HCT116 (cell line): Measurements from ENCODE around the gene UBTD1. TPM values are rescaled to one million over a fixed set of nuclear protein-coding genes. Genes with fewer than 3 reads are reported as not detected.

Experiments used
- ATAC-seq: fragments of 200-7000 bp; cut with Tn5 transposase; 2 replicates; pipeline ENCODE4 v1.9.1; 2020; ENCODE audit warnings: mild to moderate bottlenecking, moderate library complexity
- BruUV-seq: library from RNA; stranded (reverse); fragments of 400-500 nt; replicated peaks from 2 replicates; lab custom pipeline; 2021; lab: Mats Ljungman, UMichigan
- CTCF ChIA-PET: fragments of 300-600 bp; sonication (Branson Sonifier 250); formaldehyde crosslinking; loops from one replicate; lab custom pipeline; 2021; ENCODE audit warnings: antibody characterized with exemption; lab: Charles Lee
- POLR2A ChIA-PET: fragments of 300-600, 350-600 bp; sonication (Branson Sonifier 250); formaldehyde crosslinking; loops from one replicate; lab custom pipeline; 2021; ENCODE audit warnings: antibody characterized with exemption; lab: Charles Lee
- RAD21 ChIA-PET, 2 experiments: fragments of 300-600 bp; sonication (Branson Sonifier 250); formaldehyde crosslinking; loops; one replicate each; lab custom pipeline; 2023; ENCODE audit warnings: low total read pairs in 2 of 2; ENCODE audit not compliant: uncharacterized antibody in 2 of 2, unreplicated experiment in 2 of 2, low non-redundant PET in 1 of 2; lab: Charles Lee
- DNase-seq: peaks from one replicate; pipeline ENCODE4 v3.0.0-alpha.2; 2010; ENCODE audit warnings: low read depth, low spot score
- H2AFZ ChIP-seq: fragments of 200-600 bp; shearing (Covaris generic), sonication (generic); 2 replicates; pipeline ENCODE4 v1.6.1; 2017; ENCODE audit warnings: low read depth, mixed run types, mixed read lengths, antibody characterized with exemption, low read length; ENCODE audit not compliant: poor library complexity, severe bottlenecking
- H3K27ac ChIP-seq: 2 replicates; pipeline ENCODE4 v1.5.1; 2012; ENCODE audit warnings: low read depth, low read length
- H3K27me3 ChIP-seq: fragments of 200-600 bp; sonication (generic); 2 replicates; pipeline ENCODE4 v1.6.1; 2016; ENCODE audit warnings: mixed run types, low read length, mixed read lengths; ENCODE audit not compliant: insufficient read depth
- H3K36me3 ChIP-seq, 2 experiments: fragments of 200-500 bp in 1 of 2; fragments of 200-600 bp in 1 of 2; sonication (Bioruptor generic) in 1 of 2; sonication (generic) in 1 of 2; 2 replicates each; pipeline versions ENCODE4 v1.5.1 to v1.6.1; 2014 to 2016; ENCODE audit warnings: low read length in 2 of 2, inconsistent platforms in 1 of 2, mixed read lengths in 1 of 2, mixed run types in 1 of 2; ENCODE audit not compliant: insufficient read depth in 2 of 2, control insufficient read depth in 1 of 2
- H3K4me1 ChIP-seq, 2 experiments: fragments of 200-600 bp in 1 of 2; sonication (generic) in 1 of 2; 2 replicates each; pipeline versions ENCODE4 v1.5.1 to v1.6.1; 2012 to 2017; ENCODE audit warnings: low read length in 2 of 2, inconsistent platforms in 1 of 2, mild to moderate bottlenecking in 1 of 2, mixed read lengths in 1 of 2, mixed run types in 1 of 2, moderate library complexity in 1 of 2; ENCODE audit not compliant: insufficient read depth in 2 of 2, control insufficient read depth in 1 of 2
- H3K4me2 ChIP-seq: fragments of 200-600 bp; sonication (generic); 2 replicates; pipeline ENCODE4 v1.6.1; 2017; ENCODE audit warnings: mixed run types, low read length, mixed read lengths
- H3K4me3 ChIP-seq, 2 experiments: fragments of 200-600 bp in 1 of 2; sonication (generic) in 1 of 2; replicated peaks in 1 of 2; 2 replicates each; pipeline ENCODE4 v1.5.1; 2011 to 2016; ENCODE audit warnings: low read length in 2 of 2, control low read depth in 1 of 2, low read depth in 1 of 2, mild to moderate bottlenecking in 1 of 2, mixed read lengths in 1 of 2, mixed run types in 1 of 2
- H3K79me2 ChIP-seq: fragments of 200-600 bp; sonication (generic); 2 replicates; pipeline ENCODE4 v1.6.1; 2017; ENCODE audit warnings: mild to moderate bottlenecking, mixed run types, low read length, moderate library complexity, mixed read lengths; ENCODE audit not compliant: insufficient read depth
- H3K9ac ChIP-seq: fragments of 200-600 bp; sonication (generic); 2 replicates; pipeline ENCODE4 v1.6.1; 2016; ENCODE audit warnings: low read length, mixed read lengths
- H3K9me2 ChIP-seq: fragments of 200-600 bp; sonication (generic), shearing (Covaris generic); 2 replicates; pipeline ENCODE4 v1.6.1; 2017; ENCODE audit warnings: mixed run types, mild to moderate bottlenecking, moderate library complexity; ENCODE audit not compliant: insufficient read depth
- H3K9me3 ChIP-seq, 2 experiments: fragments of 200-500 bp in 1 of 2; fragments of 200-600 bp in 1 of 2; sonication (Bioruptor generic) in 1 of 2; sonication (generic) in 1 of 2; 2 replicates each; pipeline ENCODE4 v1.6.1; 2014 to 2017; ENCODE audit warnings: low read length in 2 of 2, mixed read lengths in 2 of 2, inconsistent platforms in 1 of 2, low read depth in 1 of 2, mild to moderate bottlenecking in 1 of 2, mixed run types in 1 of 2, moderate library complexity in 1 of 2; ENCODE audit not compliant: control insufficient read depth in 1 of 2, insufficient read depth in 1 of 2
- H4K20me1 ChIP-seq: fragments of 200-600 bp; sonication (generic), shearing (Covaris generic); 2 replicates; pipeline ENCODE4 v1.6.1; 2017; ENCODE audit warnings: mixed run types, mild to moderate bottlenecking, moderate library complexity; ENCODE audit not compliant: insufficient read depth
- FOSL1 ChIP-seq: IDR thresholded peaks from 2 replicates; pipeline ENCODE4 v1.6.1; 2012; ENCODE audit warnings: low read depth
- JUND ChIP-seq: IDR thresholded peaks from 2 replicates; pipeline ENCODE4 v1.6.1; 2012
- POLR2A ChIP-seq: IDR thresholded peaks from 2 replicates; pipeline ENCODE4 v1.7.0; 2011; ENCODE audit warnings: borderline replicate concordance; ENCODE audit not compliant: insufficient read depth, insufficient read length; ENCODE audit errors: extremely low read depth
- POLR2AphosphoS5 ChIP-seq: IDR thresholded peaks from 2 replicates; pipeline ENCODE4 v1.6.1; 2011; ENCODE audit warnings: mild to moderate bottlenecking, low read depth, low read length, moderate library complexity
- SP1 ChIP-seq: IDR thresholded peaks from 2 replicates; pipeline ENCODE4 v1.6.1; 2012; ENCODE audit warnings: low read depth
- ZFX ChIP-seq: fragments of 450-650 bp; IDR thresholded peaks from 2 replicates; pipeline ENCODE4 v1.6.1; 2017
- intact Hi-C: fragments of 100-400 bp; cut with micrococcal nuclease; formaldehyde crosslinking; loops from 2 replicates; pipeline ENCODE4 v1.10.0; 2022
- total RNA-seq: library from RNA; stranded (reverse); gene quantifications from one replicate; pipeline ENCODE4 v1.2.1, GENCODE V29; 2021; ENCODE audit not compliant: unreplicated experiment
- TF ChIP-seq, protein P1 (sequence below): IDR thresholded peaks from 2 replicates; pipeline ENCODE4 v1.6.1; 2011; ENCODE audit warnings: mild to moderate bottlenecking, low read length, moderate library complexity; ENCODE audit not compliant: insufficient replicate concordance; ENCODE audit errors: extremely low read depth
- TF ChIP-seq, protein P2 (sequence below): IDR thresholded peaks from 2 replicates; pipeline ENCODE4 v1.6.1; 2012; ENCODE audit warnings: low read depth

UBTD1 gene
- total RNA-seq, 1 experiment from 2014 or later: 12.8 TPM

DNA sequence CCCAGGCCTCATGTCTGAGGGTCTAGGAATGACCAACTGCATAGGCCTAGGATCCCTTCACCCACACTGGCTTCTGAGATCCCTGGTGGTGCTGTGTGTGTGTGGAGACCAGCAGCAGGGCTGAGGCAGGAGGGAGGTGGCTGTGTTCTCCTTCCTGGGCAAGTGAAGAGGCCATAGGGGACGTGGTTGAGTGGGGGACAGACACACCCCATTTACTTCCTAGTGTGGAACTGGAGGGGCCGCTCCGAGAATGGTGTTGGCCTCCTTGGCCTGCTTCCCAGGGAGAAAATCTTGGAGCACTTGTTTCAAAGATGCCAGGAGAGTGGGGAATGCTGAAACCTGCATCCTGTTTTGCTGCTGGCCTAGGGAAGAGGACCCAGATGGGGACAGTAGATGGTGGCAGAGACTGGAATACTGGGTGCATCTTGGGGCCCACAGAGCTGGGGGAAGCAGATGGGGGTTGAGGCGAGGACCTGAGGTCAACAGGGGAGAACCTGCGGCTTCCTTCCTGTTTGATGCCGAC is 19.1 kb downstream of the UBTD1 start:
- H3K9me3 ChIP-seq: no peaks in the 10 kb centered on the region
- H3K36me3 ChIP-seq: no peaks in the 10 kb centered on the region
- peak overlapping the region in 1 of 2 experiments; percentile 28; a peak in 1 of 4 replicates for H3K4me3 ChIP-seq
- H3K27me3 ChIP-seq: no peaks in the 10 kb centered on the region
- intact Hi-C loops: no loop called here
- ATAC-seq: peak; percentile 52
- no peaks in the 10 kb centered on the region for H3K79me2 ChIP-seq
- H3K4me1 ChIP-seq: peaks cover 25 to 39% of the 10 kb centered on the region in 2 experiments
- H3K27ac ChIP-seq: peak overlapping the region; percentile 65
- no peak for DNase-seq
- H3K9ac ChIP-seq: peak overlapping the region; percentile 30; the same call in 1 of the 2 replicates
- BruUV-seq: no TSS peak
- POLR2A ChIA-PET: interaction anchor here (0.9 to 1.2 kb wide), 2 partner anchors 8 to 20 kb away, joined by 4 read pairs; no protein-coding TSS in a partner anchor
- no peaks in the 10 kb centered on the region for H3K9me2 ChIP-seq
- RAD21 ChIA-PET: no interaction called here
- H3K4me2 ChIP-seq: peak overlapping the region; percentile 74
- no peak overlapping the region for H2AFZ ChIP-seq
- TF ChIP-seq, protein P1, sequence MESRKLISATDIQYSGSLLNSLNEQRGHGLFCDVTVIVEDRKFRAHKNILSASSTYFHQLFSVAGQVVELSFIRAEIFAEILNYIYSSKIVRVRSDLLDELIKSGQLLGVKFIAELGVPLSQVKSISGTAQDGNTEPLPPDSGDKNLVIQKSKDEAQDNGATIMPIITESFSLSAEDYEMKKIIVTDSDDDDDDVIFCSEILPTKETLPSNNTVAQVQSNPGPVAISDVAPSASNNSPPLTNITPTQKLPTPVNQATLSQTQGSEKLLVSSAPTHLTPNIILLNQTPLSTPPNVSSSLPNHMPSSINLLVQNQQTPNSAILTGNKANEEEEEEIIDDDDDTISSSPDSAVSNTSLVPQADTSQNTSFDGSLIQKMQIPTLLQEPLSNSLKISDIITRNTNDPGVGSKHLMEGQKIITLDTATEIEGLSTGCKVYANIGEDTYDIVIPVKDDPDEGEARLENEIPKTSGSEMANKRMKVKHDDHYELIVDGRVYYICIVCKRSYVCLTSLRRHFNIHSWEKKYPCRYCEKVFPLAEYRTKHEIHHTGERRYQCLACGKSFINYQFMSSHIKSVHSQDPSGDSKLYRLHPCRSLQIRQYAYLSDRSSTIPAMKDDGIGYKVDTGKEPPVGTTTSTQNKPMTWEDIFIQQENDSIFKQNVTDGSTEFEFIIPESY: no peak
- no peak for TF ChIP-seq ZFX
- no peaks in the 10 kb centered on the region for H4K20me1 ChIP-seq
- CTCF ChIA-PET: interaction anchor here (1.0 to 1.8 kb wide), 3 partner anchors 17 to 95 kb away, joined by 3 to 6 read pairs (median 4); no protein-coding TSS in a partner anchor

DNA sequence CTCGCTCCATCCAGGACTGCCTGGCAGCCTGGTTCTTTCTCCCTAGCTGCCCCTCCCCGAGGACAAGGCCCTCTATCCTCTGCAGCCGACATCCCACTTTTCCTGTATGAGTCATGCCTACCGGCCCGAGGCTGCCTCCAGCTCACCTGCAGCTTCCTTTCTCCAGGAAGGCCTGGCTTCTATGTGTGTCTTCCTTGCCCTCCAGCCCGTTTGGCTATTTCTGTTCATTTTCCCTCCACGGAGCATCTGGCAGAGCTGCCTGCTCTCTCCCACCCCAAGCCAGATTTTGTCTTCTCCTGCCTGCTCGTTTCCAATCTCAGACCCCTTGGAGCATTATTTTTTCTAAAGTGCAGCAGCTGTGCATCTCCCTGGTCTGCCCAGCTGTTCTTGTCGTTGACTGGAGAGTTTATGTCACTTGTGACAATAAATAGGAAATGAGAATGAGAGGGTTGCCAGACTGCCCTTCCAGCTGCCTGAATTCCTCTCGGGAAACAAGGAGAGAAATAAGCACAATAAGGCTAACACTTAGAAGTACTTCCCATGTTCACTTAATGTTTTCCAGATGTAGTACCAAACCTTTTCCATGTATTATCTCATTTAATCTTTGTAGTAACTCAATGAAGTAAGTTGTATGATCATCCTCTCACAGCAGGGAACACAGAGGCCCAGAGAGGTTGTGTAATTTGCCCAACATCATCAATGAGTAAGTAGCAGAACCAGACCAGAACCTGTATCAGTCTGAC is 19.7 kb downstream of the UBTD1 start:
- no peaks in the 10 kb centered on the region for H4K20me1 ChIP-seq
- intact Hi-C loops: no loop called here
- peak overlapping the region; percentile 74 for H3K4me2 ChIP-seq
- H2AFZ ChIP-seq: no peak overlapping the region
- ChIA-PET CTCF (interaction anchor here (1.0 to 1.8 kb wide), 3 partner anchors 16 to 94 kb away, joined by 3 to 6 read pairs (median 4); no protein-coding TSS in a partner anchor), POLR2A (interaction anchor here (0.9 to 1.2 kb wide), 2 partner anchors 9 to 21 kb away, joined by 4 read pairs; no protein-coding TSS in a partner anchor), RAD21 (no interaction called here)
- no peaks in the 10 kb centered on the region for H3K79me2 ChIP-seq
- no peaks in the 10 kb centered on the region for H3K9me2 ChIP-seq
- peak overlapping the region; percentile 30 for H3K9ac ChIP-seq
- DNase-seq (peak; percentile 27), ATAC-seq (peak; percentile 91)
- BruUV-seq: no TSS peak
- peak overlapping the region; percentile 65 for H3K27ac ChIP-seq
- H3K9me3 ChIP-seq: no peaks in the 10 kb centered on the region
- no peaks in the 10 kb centered on the region for H3K27me3 ChIP-seq
- H3K4me1 ChIP-seq: peaks cover 25 to 39% of the 10 kb centered on the region in 2 experiments
- peak overlapping the region in 1 of 2 experiments; percentile 28; a peak in 1 of 4 replicates for H3K4me3 ChIP-seq
- H3K36me3 ChIP-seq: no peaks in the 10 kb centered on the region
- TF ChIP-seq, protein P2, sequence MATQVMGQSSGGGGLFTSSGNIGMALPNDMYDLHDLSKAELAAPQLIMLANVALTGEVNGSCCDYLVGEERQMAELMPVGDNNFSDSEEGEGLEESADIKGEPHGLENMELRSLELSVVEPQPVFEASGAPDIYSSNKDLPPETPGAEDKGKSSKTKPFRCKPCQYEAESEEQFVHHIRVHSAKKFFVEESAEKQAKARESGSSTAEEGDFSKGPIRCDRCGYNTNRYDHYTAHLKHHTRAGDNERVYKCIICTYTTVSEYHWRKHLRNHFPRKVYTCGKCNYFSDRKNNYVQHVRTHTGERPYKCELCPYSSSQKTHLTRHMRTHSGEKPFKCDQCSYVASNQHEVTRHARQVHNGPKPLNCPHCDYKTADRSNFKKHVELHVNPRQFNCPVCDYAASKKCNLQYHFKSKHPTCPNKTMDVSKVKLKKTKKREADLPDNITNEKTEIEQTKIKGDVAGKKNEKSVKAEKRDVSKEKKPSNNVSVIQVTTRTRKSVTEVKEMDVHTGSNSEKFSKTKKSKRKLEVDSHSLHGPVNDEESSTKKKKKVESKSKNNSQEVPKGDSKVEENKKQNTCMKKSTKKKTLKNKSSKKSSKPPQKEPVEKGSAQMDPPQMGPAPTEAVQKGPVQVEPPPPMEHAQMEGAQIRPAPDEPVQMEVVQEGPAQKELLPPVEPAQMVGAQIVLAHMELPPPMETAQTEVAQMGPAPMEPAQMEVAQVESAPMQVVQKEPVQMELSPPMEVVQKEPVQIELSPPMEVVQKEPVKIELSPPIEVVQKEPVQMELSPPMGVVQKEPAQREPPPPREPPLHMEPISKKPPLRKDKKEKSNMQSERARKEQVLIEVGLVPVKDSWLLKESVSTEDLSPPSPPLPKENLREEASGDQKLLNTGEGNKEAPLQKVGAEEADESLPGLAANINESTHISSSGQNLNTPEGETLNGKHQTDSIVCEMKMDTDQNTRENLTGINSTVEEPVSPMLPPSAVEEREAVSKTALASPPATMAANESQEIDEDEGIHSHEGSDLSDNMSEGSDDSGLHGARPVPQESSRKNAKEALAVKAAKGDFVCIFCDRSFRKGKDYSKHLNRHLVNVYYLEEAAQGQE: no peak
- TF ChIP-seq POLR2A (no peak), SP1 (peak; percentile 48), POLR2AphosphoS5 (0 out of 2 replicates have a peak, but pooled peaks have one; percentile 25), JUND (peak; percentile 61), FOSL1 (peak; percentile 74)
